Astrocyte of the cerebellum (primary cell): ENCODE results near the gene GARS1.
"Not testable (repeated sequence)": the region's sequence is repeated elsewhere in the genome, so short reads cannot be mapped to it uniquely, and the experiment has no call there.

Experiments used
- DNase-seq: peaks from one replicate; pipeline ENCODE4 v3.0.0-alpha.2; 2011; ENCODE audit warnings: low read depth
- H3K4me3 ChIP-seq: 2 replicates; pipeline ENCODE4 v1.5.1; 2011; ENCODE audit warnings: mild to moderate bottlenecking, low read depth, low read length, moderate library complexity
- CTCF ChIP-seq: IDR thresholded peaks from 2 replicates; pipeline ENCODE4 v1.5.1; 2012; ENCODE audit warnings: low read length, low read depth, moderate library complexity, mild to moderate bottlenecking; ENCODE audit errors: missing control alignments
- in situ Hi-C: cut with HindIII; loops from 2 replicates; pipeline ENCODE4 v1.10.0; 2017; ENCODE audit warnings: low sequenced_read_pairs

GARS1 gene

GRCh38 chr7:30630986-30631385, 36.3 kb downstream of the GARS1 start:
- DNase-seq = no peak
- H3K4me3 ChIP-seq = no peak overlapping the region
- no peak for TF ChIP-seq CTCF
- in situ Hi-C loops = no loop called here

- in situ Hi-C loops = no loop called here
- TF ChIP-seq CTCF = no peak
- DNase-seq = no peak
These were observed 38.5 kb downstream of the GARS1 start for GRCh38 chr7:30633223-30633622.

GRCh38 chr7:30634193-30634626, 39.5 kb downstream of the GARS1 start:
- in situ Hi-C loops = no loop called here
- no peak for TF ChIP-seq CTCF
- no peak overlapping the region for H3K4me3 ChIP-seq
- DNase-seq = no peak

More at GRCh38 chr7:30633223-30633622, 38.5 kb downstream of the GARS1 start:
- no peak overlapping the region for H3K4me3 ChIP-seq

- no peak for DNase-seq
- no peak for TF ChIP-seq CTCF
- in situ Hi-C loops = no loop called here
- no peak overlapping the region for H3K4me3 ChIP-seq
These were observed 40.0 kb downstream of the GARS1 start for GRCh38 chr7:30634634-30635201.

GRCh38 chr7:30635798-30636197, 41.1 kb downstream of the GARS1 start:
- H3K4me3 ChIP-seq = no peak overlapping the region
- in situ Hi-C loops = no loop called here
- no peak for TF ChIP-seq CTCF
- no peak for DNase-seq

- in situ Hi-C loops = not testable (repeated sequence)
These were observed 47.6 kb downstream of the GARS1 start for GRCh38 chr7:30642322-30642721.

GRCh38 chr7:30642789-30643188, 48.1 kb downstream of the GARS1 start:
- no peak overlapping the region for H3K4me3 ChIP-seq
- DNase-seq = no peak
- in situ Hi-C loops = no loop called here
- TF ChIP-seq CTCF = no peak

More at GRCh38 chr7:30642322-30642721, 47.6 kb downstream of the GARS1 start:
- not testable (repeated sequence) for H3K4me3 ChIP-seq, DNase-seq
